Ishikawa (cell line): ENCODE data around the gene SCAPER.

Experiments used
- CEBPB ChIP-seq: IDR thresholded peaks from 2 replicates; pipeline ENCODE4 v1.6.1; 2012
- CREB1 ChIP-seq: IDR thresholded peaks from 2 replicates; pipeline ENCODE4 v1.6.1; 2012; ENCODE audit warnings: low read depth
- EGR1 ChIP-seq: IDR thresholded peaks from 2 replicates; pipeline ENCODE4 v1.6.1; 2012
- EP300 ChIP-seq: IDR thresholded peaks from 2 replicates; pipeline ENCODE4 v1.6.1; 2012; ENCODE audit warnings: borderline replicate concordance
- FOXM1 ChIP-seq: IDR thresholded peaks from 2 replicates; pipeline ENCODE4 v1.6.1; 2012; ENCODE audit warnings: low read depth, borderline replicate concordance
- MAX ChIP-seq: IDR thresholded peaks from 2 replicates; pipeline ENCODE4 v1.6.1; 2012
- NFIC ChIP-seq: IDR thresholded peaks from 2 replicates; pipeline ENCODE4 v1.6.1; 2012
- RAD21 ChIP-seq: IDR thresholded peaks from 2 replicates; pipeline ENCODE4 v1.6.1; 2012; ENCODE audit warnings: low read depth
- REST ChIP-seq: IDR thresholded peaks from 2 replicates; pipeline ENCODE4 v1.6.1; 2012; ENCODE audit warnings: low read depth, mild to moderate bottlenecking
- TAF1 ChIP-seq: IDR thresholded peaks from 2 replicates; pipeline ENCODE4 v1.6.1; 2012; ENCODE audit warnings: low read depth, mild to moderate bottlenecking
- TCF12 ChIP-seq: IDR thresholded peaks from 2 replicates; pipeline ENCODE4 v1.6.1; 2012; ENCODE audit warnings: low read depth
- TEAD4 ChIP-seq: IDR thresholded peaks from 2 replicates; pipeline ENCODE4 v1.6.1; 2012
- USF1 ChIP-seq: IDR thresholded peaks from 2 replicates; pipeline ENCODE4 v1.6.1; 2012
- YY1 ChIP-seq: IDR thresholded peaks from 2 replicates; pipeline ENCODE4 v1.6.1; 2012; ENCODE audit warnings: low read depth
- ZBTB7A ChIP-seq: IDR thresholded peaks from 2 replicates; pipeline ENCODE4 v1.6.1; 2012; ENCODE audit warnings: low read depth

Gene SCAPER

GRCh38 chr15:76696840-76697239 lies 208.3 kb downstream of the SCAPER start:
- TF ChIP-seq RAD21 = no peak
- TF ChIP-seq EP300 = no peak
- TF ChIP-seq TCF12 = no peak
- no peak for TF ChIP-seq NFIC
- TF ChIP-seq ZBTB7A = no peak
- TF ChIP-seq USF1 = no peak
- no peak for TF ChIP-seq CREB1
- no peak for TF ChIP-seq REST
- TF ChIP-seq CEBPB = no peak
- no peak for TF ChIP-seq MAX
- TF ChIP-seq FOXM1 = no peak
- TF ChIP-seq TEAD4 = no peak
- TF ChIP-seq YY1 = no peak
- no peak for TF ChIP-seq EGR1
- TF ChIP-seq TAF1 = no peak

GRCh38 chr15:76684002-76684401 lies 221.1 kb downstream of the SCAPER start:
- TF ChIP-seq ZBTB7A (no peak), NFIC (no peak), TCF12 (no peak), USF1 (no peak), EGR1 (no peak)

GRCh38 chr15:76682833-76683232 lies 222.3 kb downstream of the SCAPER start:
- no peak for TF ChIP-seq USF1
- TF ChIP-seq TAF1 = no peak
- no peak for TF ChIP-seq ZBTB7A
- no peak for TF ChIP-seq EP300
- no peak for TF ChIP-seq TEAD4
- TF ChIP-seq TCF12 = no peak
- TF ChIP-seq RAD21 = no peak
- TF ChIP-seq EGR1 = no peak
- no peak for TF ChIP-seq FOXM1
- no peak for TF ChIP-seq CEBPB
- no peak for TF ChIP-seq CREB1

GRCh38 chr15:76682259-76682658 lies 222.9 kb downstream of the SCAPER start:
- TF ChIP-seq EGR1 (no peak), CREB1 (no peak), USF1 (no peak), TEAD4 (no peak), YY1 (no peak), TCF12 (no peak), RAD21 (no peak), TAF1 (no peak), CEBPB (no peak), EP300 (no peak), MAX (no peak), NFIC (no peak)

- no peak for TF ChIP-seq USF1
- TF ChIP-seq MAX = no peak
- TF ChIP-seq ZBTB7A = no peak
- no peak for TF ChIP-seq REST
- TF ChIP-seq EP300 = no peak
- TF ChIP-seq FOXM1 = no peak
- TF ChIP-seq TCF12 = no peak
- no peak for TF ChIP-seq NFIC
- no peak for TF ChIP-seq TEAD4
- no peak for TF ChIP-seq CEBPB
- no peak for TF ChIP-seq TAF1
- TF ChIP-seq EGR1 = no peak
- no peak for TF ChIP-seq YY1
- no peak for TF ChIP-seq RAD21
- no peak for TF ChIP-seq CREB1
Measured at GRCh38 chr15:76678766-76679165, 226.4 kb downstream of the SCAPER start.
